Mammary microvascular endothelial cell (primary cell): ENCODE results near the gene ZNF691. TPM values are rescaled to one million over a fixed set of nuclear protein-coding genes. Genes with fewer than 3 reads are reported as not detected.

Source experiments
- total RNA-seq: library from RNA; depleted of rRNA; stranded (reverse); fragments of >200 nt; gene quantifications from 2 replicates; pipeline ENCODE4 v1.2.3, GENCODE V29; 2015

The ZNF691 gene, protein sequence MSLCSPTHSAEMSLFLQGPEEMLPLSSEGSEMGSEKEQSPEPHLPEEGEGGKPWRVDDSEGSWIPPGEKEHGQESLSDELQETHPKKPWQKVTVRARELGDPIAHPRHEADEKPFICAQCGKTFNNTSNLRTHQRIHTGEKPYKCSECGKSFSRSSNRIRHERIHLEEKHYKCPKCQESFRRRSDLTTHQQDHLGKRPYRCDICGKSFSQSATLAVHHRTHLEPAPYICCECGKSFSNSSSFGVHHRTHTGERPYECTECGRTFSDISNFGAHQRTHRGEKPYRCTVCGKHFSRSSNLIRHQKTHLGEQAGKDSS
- 5.7 and 7.5 TPM in 2 replicates for total RNA-seq

DNA sequence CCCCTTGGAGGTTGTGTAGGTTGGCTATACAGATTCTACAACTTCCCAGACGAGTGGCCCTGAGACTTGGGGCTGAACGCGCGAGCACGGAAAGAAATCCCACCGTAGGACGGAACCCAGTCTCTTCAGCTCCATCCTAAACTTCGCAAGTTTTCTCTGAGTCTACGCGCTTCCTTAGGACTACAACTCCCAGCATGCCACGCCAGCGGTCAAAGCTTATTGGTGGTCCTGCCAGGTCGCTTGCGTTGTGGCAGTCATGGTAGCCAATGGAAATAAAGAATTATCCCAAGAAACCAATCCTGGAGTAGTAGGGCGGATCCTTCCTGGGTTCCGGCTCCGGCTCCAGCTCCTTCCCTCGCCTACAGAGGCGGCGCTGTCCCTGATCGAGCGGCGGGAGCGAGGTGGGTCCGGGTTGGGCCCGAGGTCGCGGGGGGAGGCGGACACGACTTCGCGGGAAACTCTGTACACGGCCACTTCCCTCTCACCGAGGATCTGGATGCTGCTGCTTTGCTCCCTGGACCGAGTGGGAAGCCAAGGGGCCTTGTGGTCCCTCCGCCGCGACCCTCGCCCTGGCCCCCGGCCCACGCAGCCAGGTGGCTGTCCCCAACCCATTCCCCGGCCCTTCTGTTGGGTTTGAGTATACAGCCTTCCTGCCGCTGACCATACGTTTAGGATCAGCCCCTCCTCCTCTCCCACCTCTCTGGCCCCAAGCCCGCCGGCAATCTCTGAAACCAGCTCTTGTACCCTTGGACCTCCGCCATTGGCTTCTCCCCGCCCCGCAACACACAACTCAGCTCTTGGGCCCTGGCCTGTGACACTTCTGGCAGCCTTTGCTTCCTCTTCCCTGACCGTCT, at the start of gene ZNF691:
Gene ZNF691 (plus strand): TSS at position 357 of the 854 bp plus-strand sequence. CDS start 3,046 bp downstream, outside the sequence.

DNA sequence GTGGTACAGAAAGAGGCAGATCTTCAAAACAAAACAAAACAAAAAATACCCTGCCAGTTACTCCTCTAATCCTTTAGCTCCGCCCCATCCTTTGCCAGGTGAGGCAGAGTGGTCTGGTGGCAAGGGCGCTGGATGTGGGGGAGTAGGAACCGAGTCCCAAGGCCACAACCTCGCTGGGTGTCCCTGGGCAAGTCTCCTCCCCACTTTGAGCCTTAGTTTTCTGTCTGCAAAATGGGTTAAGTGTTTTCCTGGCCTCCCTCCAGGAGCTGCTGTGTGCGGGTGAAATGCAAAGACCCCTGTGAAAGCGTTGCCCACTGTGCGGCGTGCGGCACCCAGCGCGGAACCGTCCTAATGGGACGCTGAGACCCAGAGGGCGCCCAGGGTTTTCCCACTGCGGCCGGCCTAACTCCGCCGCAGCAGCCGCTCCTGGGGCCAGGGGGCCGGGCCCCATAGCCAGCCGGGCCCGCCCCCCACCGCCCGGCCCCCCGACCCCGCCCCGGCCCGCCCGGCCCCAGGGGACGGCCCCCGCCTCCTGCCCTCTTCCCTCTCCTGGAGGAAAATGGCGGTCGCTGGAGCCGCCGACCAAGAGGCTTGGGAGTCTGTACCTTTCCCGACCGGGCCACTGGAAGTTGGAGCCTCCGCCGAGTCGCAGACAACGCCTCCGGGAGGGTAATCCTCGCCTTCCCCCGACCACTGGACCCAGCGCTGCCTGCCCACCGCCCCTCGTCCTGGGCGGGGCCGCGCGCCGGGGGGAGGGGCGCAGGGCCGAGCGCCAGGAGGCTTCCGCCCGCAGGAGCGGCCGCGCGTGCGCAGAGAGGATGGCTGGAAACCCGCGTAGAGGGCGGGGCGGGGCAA, 29.6 kb upstream of the ZNF691 start, which contains the start of the genes ERMAP and SVBP:
Gene ERMAP (plus strand): TSS at position 538 of the 855 bp plus-strand sequence. CDS start 13,327 bp downstream, outside the sequence.
Gene SVBP (minus strand): TSS at position 813 of the 855 bp plus-strand sequence. CDS start 853 bp downstream, outside the sequence.

Other genes starting within 250 kb of the ZNF691 start
- gene PPIH, start 188.2 kb upstream of the ZNF691 start, total RNA-seq: 51.2 and 61.2 TPM in 2 replicates
- 770 and 779 TPM in 2 replicates for gene YBX1, start 164.2 kb upstream of the ZNF691 start, total RNA-seq
- gene CLDN19, start 106.4 kb upstream of the ZNF691 start, total RNA-seq: not detected in 2 replicates
- 62.2 and 76.6 TPM in 2 replicates for gene P3H1, start 79.6 kb upstream of the ZNF691 start, total RNA-seq
- 1.6 and 7.9 TPM in 2 replicates for gene C1orf50, start 79.4 kb upstream of the ZNF691 start, total RNA-seq
- gene TMEM269, start 61.6 kb upstream of the ZNF691 start, total RNA-seq: not detected in 2 replicates
- gene ERMAP, start 29.5 kb upstream of the ZNF691 start, total RNA-seq: 6.4 and 6.9 TPM in 2 replicates
- 17.8 and 24.2 TPM in 2 replicates for gene SVBP, start 29.2 kb upstream of the ZNF691 start, total RNA-seq
- gene SLC2A1, start 112.3 kb downstream of the ZNF691 start, total RNA-seq: 45.2 and 65.4 TPM in 2 replicates